CD14-positive monocyte (primary cell): Measurements from ENCODE around the gene ITLN2. TPM values are rescaled to one million over a fixed set of nuclear protein-coding genes. Genes with fewer than 3 reads are reported as not detected.

Experiments used
- DNase-seq, 3 donors: peaks; one replicate each; pipeline ENCODE4 v3.0.0-alpha.2; 2011 to 2022
- H2AFZ ChIP-seq: 2 replicates; pipeline ENCODE4 v1.6.0; 2012; ENCODE audit warnings: mild to moderate bottlenecking, low read depth, low read length, inconsistent platforms; ENCODE audit not compliant: insufficient read depth, poor library complexity, severe bottlenecking
- H3K27ac ChIP-seq, 2 donors: 1 replicate in 1 of 2; 2 replicates in 1 of 2; pipeline ENCODE4 v1.5.1; 2012 to 2013; ENCODE audit warnings: low read length in 2 of 2, control low read depth in 1 of 2, inconsistent platforms in 1 of 2, low read depth in 1 of 2, mild to moderate bottlenecking in 1 of 2
- H3K27me3 ChIP-seq, 2 donors: one replicate each; pipeline versions ENCODE4 v1.6.0 to v1.6.1; 2011 to 2013; ENCODE audit warnings: low read length in 2 of 2; ENCODE audit not compliant: control insufficient read depth in 2 of 2, insufficient read depth in 2 of 2
- H3K36me3 ChIP-seq, 2 donors: replicated peaks in 1 of 2; 1 replicate in 1 of 2; 2 replicates in 1 of 2; pipeline versions ENCODE4 v1.5.1 to v1.6.1; 2012 to 2013; ENCODE audit warnings: low read length in 2 of 2, control low read depth in 1 of 2, inconsistent platforms in 1 of 2, mild to moderate bottlenecking in 1 of 2; ENCODE audit not compliant: insufficient read depth in 2 of 2, control insufficient read depth in 1 of 2
- H3K4me1 ChIP-seq, 2 donors: 1 replicate in 1 of 2; 2 replicates in 1 of 2; pipeline versions ENCODE4 v1.5.1 to v1.6.1; 2012 to 2013; ENCODE audit warnings: low read length in 2 of 2, control low read depth in 1 of 2, inconsistent platforms in 1 of 2, mild to moderate bottlenecking in 1 of 2, moderate library complexity in 1 of 2; ENCODE audit not compliant: insufficient read depth in 2 of 2, control insufficient read depth in 1 of 2
- H3K4me2 ChIP-seq: replicated peaks from 2 replicates; pipeline ENCODE3; 2012; ENCODE audit warnings: low read length, moderate library complexity, mild to moderate bottlenecking; ENCODE audit not compliant: poor library complexity, severe bottlenecking; ENCODE audit errors: extremely low read depth
- H3K4me3 ChIP-seq, 3 experiments: fragments of 200-600 bp in 1 of 3; sonication (generic) in 1 of 3; replicated peaks in 1 of 3; 1 replicate in 2 of 3; 2 replicates in 1 of 3; pipeline ENCODE4 v1.5.1; 2011 to 2013; ENCODE audit warnings: low read length in 3 of 3, mild to moderate bottlenecking in 3 of 3, control low read depth in 2 of 3, low read depth in 2 of 3, inconsistent platforms in 1 of 3, moderate library complexity in 1 of 3
- H3K79me2 ChIP-seq: 2 replicates; pipeline ENCODE4 v1.6.0; 2012; ENCODE audit warnings: mild to moderate bottlenecking, control low read depth, inconsistent platforms, low read length, moderate library complexity; ENCODE audit not compliant: insufficient read depth
- H3K9ac ChIP-seq: 2 replicates; pipeline ENCODE4 v1.6.0; 2017; ENCODE audit warnings: low read length, mild to moderate bottlenecking; ENCODE audit not compliant: insufficient read depth, poor library complexity, severe bottlenecking
- H3K9me3 ChIP-seq, 2 donors: replicated peaks in 1 of 2; 1 replicate in 1 of 2; 2 replicates in 1 of 2; pipeline versions ENCODE4 v1.5.1 to v1.6.1; 2012 to 2013; ENCODE audit warnings: low read length in 2 of 2, control low read depth in 1 of 2; ENCODE audit not compliant: control insufficient read depth in 1 of 2, insufficient read depth in 1 of 2
- H4K20me1 ChIP-seq: 2 replicates; pipeline ENCODE4 v1.6.0; 2012; ENCODE audit warnings: mild to moderate bottlenecking, low read length, control low read depth, moderate library complexity; ENCODE audit not compliant: insufficient read depth
- H3K27ac Mint-ChIP-seq, 7 donors: one replicate each; pipeline ENCODE4 v1.8.0; 2020; ENCODE audit warnings: mild to moderate bottlenecking in 7 of 7, mixed read lengths in 7 of 7, moderate library complexity in 6 of 7, inconsistent platforms in 2 of 7
- H3K27me3 Mint-ChIP-seq, 3 donors: one replicate each; pipeline ENCODE4 v1.8.0; 2021 to 2022; ENCODE audit warnings: low read depth in 3 of 3, mild to moderate bottlenecking in 3 of 3, mixed read lengths in 3 of 3, moderate library complexity in 3 of 3, inconsistent platforms in 1 of 3
- H3K36me3 Mint-ChIP-seq, 2 donors: one replicate each; pipeline ENCODE4 v1.8.0; 2020; ENCODE audit warnings: mixed read lengths in 2 of 2, inconsistent platforms in 1 of 2, mild to moderate bottlenecking in 1 of 2
- H3K4me1 Mint-ChIP-seq: one replicate; pipeline ENCODE4 v1.8.0; 2020; ENCODE audit warnings: mild to moderate bottlenecking, mixed read lengths
- H3K4me3 Mint-ChIP-seq, 2 donors: one replicate each; pipeline ENCODE4 v1.8.0; 2020; ENCODE audit warnings: mild to moderate bottlenecking in 2 of 2, mixed read lengths in 2 of 2, moderate library complexity in 1 of 2
- H3K9me3 Mint-ChIP-seq, 7 donors: one replicate each; pipeline ENCODE4 v1.8.0; 2020 to 2022; ENCODE audit warnings: mixed read lengths in 7 of 7, mild to moderate bottlenecking in 6 of 7, moderate library complexity in 6 of 7, inconsistent platforms in 2 of 7
- CTCF ChIP-seq: fragments of 200-600 bp; IDR thresholded peaks from one replicate; pipeline ENCODE4 v1.8.0; 2022; ENCODE audit warnings: antibody characterized with exemption, mild to moderate bottlenecking
- WGBS: methylation state at CpG from one replicate; pipeline ENCODE4 v1.1.5; 2013; ENCODE audit warnings: missing lambda C conversion rate; ENCODE audit not compliant: insufficient coverage; 5-methylcytosine and 5-hydroxymethylcytosine counted together
- intact Hi-C, 2 donors: fragments of 100-400 bp; cut with micrococcal nuclease; formaldehyde crosslinking; loops; one replicate each; pipeline versions ENCODE4 v1.15.0 to v1.15.1; 2023
- polyA plus RNA-seq, 3 donors: library from polyadenylated mRNA; depleted of rRNA in 1 of 3; unstranded in 2 of 3; stranded (reverse) in 1 of 3; fragments of 300-500 nt in 2 of 3; fragments of >200 nt in 1 of 3; fragmentation: Illumina TruSeq in 2 of 3; gene quantifications; 1 replicate in 2 of 3; 2 replicates in 1 of 3; pipeline ENCODE4 v1.2.3, GENCODE V29; 2012 to 2021

The ITLN2 gene
- polyA plus RNA-seq, 3 donors, result not detected

- Mint-ChIP-seq H3K4me1 (no peaks in the 10 kb centered on the region), H3K4me3 (no peak overlapping the region), H3K27ac (peak overlapping the region in 2 of 7 donors; percentile 43 to 52), H3K36me3 (no peaks in the 10 kb centered on the region), H3K9me3 (no peaks in the 10 kb centered on the region), H3K27me3 (peaks cover 2 to 8% (median 3%) of the 10 kb centered on the region in 3 donors)
- no peaks in the 10 kb centered on the region for H3K36me3 ChIP-seq
- TF ChIP-seq CTCF, result no peak
- H3K9ac ChIP-seq, result no peak overlapping the region
- no peak for DNase-seq
- H4K20me1 ChIP-seq, result no peaks in the 10 kb centered on the region
- H3K9me3 ChIP-seq, result no peaks in the 10 kb centered on the region
- no peaks in the 10 kb centered on the region for H3K4me1 ChIP-seq
- H3K4me3 ChIP-seq, result no peak overlapping the region
- H3K79me2 ChIP-seq, result no peaks in the 10 kb centered on the region
- H2AFZ ChIP-seq, result no peak overlapping the region
- H3K27ac ChIP-seq, result no peak overlapping the region
- 89% methylated on average over 5 of the region's 6 CpGs for WGBS
- intact Hi-C loops, result no loop called here
- H3K27me3 ChIP-seq, result no peaks in the 10 kb centered on the region
- H3K4me2 ChIP-seq, result no peak overlapping the region
Observed at GRCh38 chr1:160971618-160972056, 17.0 kb upstream of the ITLN2 start.

- no peak overlapping the region for H3K27ac ChIP-seq
- H3K36me3 ChIP-seq, result no peaks in the 10 kb centered on the region
- no peaks in the 10 kb centered on the region for H3K4me1 Mint-ChIP-seq
- H3K27me3 Mint-ChIP-seq, result peaks cover 1 to 6% (median 5%) of the 10 kb centered on the region in 3 donors
- WGBS, result no CpG with 5 or more reads among the region's 4 CpGs
- no peak for TF ChIP-seq CTCF
- H3K9me3 ChIP-seq, result no peaks in the 10 kb centered on the region
- H3K4me3 Mint-ChIP-seq, result no peak overlapping the region
- H3K9ac ChIP-seq, result no peak overlapping the region
- no peaks in the 10 kb centered on the region for H3K9me3 Mint-ChIP-seq
- no peaks in the 10 kb centered on the region for H3K36me3 Mint-ChIP-seq
- H2AFZ ChIP-seq, result no peak overlapping the region
- H3K4me1 ChIP-seq, result no peaks in the 10 kb centered on the region
- H3K27ac Mint-ChIP-seq, result no peak overlapping the region
- no peaks in the 10 kb centered on the region for H3K79me2 ChIP-seq
- intact Hi-C loops, result no loop called here
- no peak for DNase-seq
- no peaks in the 10 kb centered on the region for H4K20me1 ChIP-seq
- no peak overlapping the region for H3K4me3 ChIP-seq
- no peaks in the 10 kb centered on the region for H3K27me3 ChIP-seq
- H3K4me2 ChIP-seq, result no peak overlapping the region
Observed at GRCh38 chr1:160963521-160963920, 8.9 kb upstream of the ITLN2 start.
